ENCODE data around the gene NKAIN2.

Gene NKAIN2

GRCh38 chr6:124027392-124027791 is 223.7 kb downstream of the NKAIN2 start:
- Histone ChIP-seq H3K4me3 (ENCODE audit: low read depth, low read length) (no peak overlapping the region), H3K9me3 (ENCODE audit: control insufficient read depth, insufficient read depth, low read depth, low read length) (no peaks in the 10 kb centered on the region), H3K27ac (ENCODE audit: extremely low read depth, low read depth, low read length) (no peak overlapping the region), H3K4me1 (ENCODE audit: control insufficient read depth, insufficient read depth, low read length) (no peaks in the 10 kb centered on the region; the same call in 1 of the 2 replicates), H3K36me3 (ENCODE audit: control insufficient read depth in 2 of 2, insufficient read depth in 1 of 2, low read length in 2 of 2) (no peaks in the 10 kb centered on the region)
- CTCF ChIA-PET, result no interaction called here
- POLR2A ChIA-PET, result no interaction called here
- TF ChIP-seq KLF1 (tag by site-specific recombination; IDR thresholded peaks at IDR 0.05) (peak; percentile 42; the same call in 1 of the 2 replicates), ZBTB17 (tag by site-specific recombination; IDR thresholded peaks at IDR 0.05) (peak; percentile 46; the same call in 1 of the 2 replicates), ZNF664 (tag by site-specific recombination; IDR thresholded peaks at IDR 0.05) (no peak)

- no peak overlapping the region for H3K27ac ChIP-seq (ENCODE audit: extremely low read depth, low read depth, low read length)
- TF ChIP-seq ZNF138 (tag by site-specific recombination; IDR thresholded peaks at IDR 0.05; ENCODE audit: borderline replicate concordance), result no peak
- TF ChIP-seq GLIS2 (tag by site-specific recombination; IDR thresholded peaks at IDR 0.05), result no peak
- no peak for TF ChIP-seq TCF7L2 (IDR thresholded peaks at IDR 0.05; ENCODE audit: borderline replicate concordance, low read depth, low read length)
- TF ChIP-seq ZNF560 (tag by site-specific recombination; IDR thresholded peaks at IDR 0.05; ENCODE audit: borderline replicate concordance), result no peak
- TF ChIP-seq ZBTB20 (tag by site-specific recombination; IDR thresholded peaks at IDR 0.05), result no peak
- no peak for TF ChIP-seq ZNF132 (tag by site-specific recombination; IDR thresholded peaks at IDR 0.05; ENCODE audit: borderline replicate concordance)
- no peak for TF ChIP-seq ZNF670 (tag by site-specific recombination; IDR thresholded peaks at IDR 0.05; ENCODE audit: low read depth)
- no peak for TF ChIP-seq ZNF843 (tag by site-specific recombination; IDR thresholded peaks at IDR 0.05)
- no peak for TF ChIP-seq SETDB1 (IDR thresholded peaks at IDR 0.05; ENCODE audit: insufficient read length, low read length)
- no peak for TF ChIP-seq ZNF585B (tag by site-specific recombination; IDR thresholded peaks at IDR 0.05)
- no peak for TF ChIP-seq ZNF398 (tag by site-specific recombination; IDR thresholded peaks at IDR 0.05)
- TF ChIP-seq ZNF571 (tag by site-specific recombination; IDR thresholded peaks at IDR 0.05), result no peak
- TF ChIP-seq KLF9 (tag by site-specific recombination; IDR thresholded peaks at IDR 0.05; ENCODE audit: low read depth), result no peak
- no peak for TF ChIP-seq ZNF555 (tag by site-specific recombination; conservative IDR thresholded peaks at IDR 0.05)
- POLR2A ChIA-PET, result no interaction called here
- H3K4me3 ChIP-seq (ENCODE audit: low read depth, low read length), result no peak overlapping the region
- H3K36me3 ChIP-seq (ENCODE audit: control insufficient read depth in 2 of 2, insufficient read depth in 1 of 2, low read length in 2 of 2), result no peaks in the 10 kb centered on the region
- no peaks in the 10 kb centered on the region for H3K9me3 ChIP-seq (ENCODE audit: control insufficient read depth, insufficient read depth, low read depth, low read length)
- CTCF ChIA-PET, result no interaction called here
- H3K4me1 ChIP-seq (ENCODE audit: control insufficient read depth, insufficient read depth, low read length), result no peaks in the 10 kb centered on the region
These were observed 224.5 kb downstream of the NKAIN2 start for GRCh38 chr6:124028117-124028516.

- TF ChIP-seq ZSCAN18 (tag by site-specific recombination; IDR thresholded peaks at IDR 0.05) (no peak), ZNF175 (tag by site-specific recombination; IDR thresholded peaks at IDR 0.05) (no peak), ZNF184 (tag by site-specific recombination; IDR thresholded peaks at IDR 0.05) (no peak), ZNF785 (tag by site-specific recombination; IDR thresholded peaks at IDR 0.05) (no peak), PBX3 (CRISPR knock-in tag; IDR thresholded peaks at IDR 0.05) (no peak), OSR2 (tag by site-specific recombination; IDR thresholded peaks at IDR 0.05) (no peak), RBAK (tag by site-specific recombination; IDR thresholded peaks at IDR 0.05) (no peak), TSHZ1 (tag by site-specific recombination; IDR thresholded peaks at IDR 0.05; ENCODE audit: borderline replicate concordance) (no peak), ZNF830 (tag by site-specific recombination; IDR thresholded peaks at IDR 0.05; ENCODE audit: low read depth) (no peak)
These were observed 225.9 kb downstream of the NKAIN2 start for GRCh38 chr6:124029567-124029966.

More at GRCh38 chr6:124029567-124029966, 225.9 kb downstream of the NKAIN2 start:
- Histone ChIP-seq H3K4me3 (ENCODE audit: low read depth, low read length) (no peak overlapping the region), H3K4me1 (ENCODE audit: control insufficient read depth, insufficient read depth, low read length) (no peaks in the 10 kb centered on the region), H3K27ac (ENCODE audit: extremely low read depth, low read depth, low read length) (no peak overlapping the region), H3K9me3 (ENCODE audit: control insufficient read depth, insufficient read depth, low read depth, low read length) (no peaks in the 10 kb centered on the region), H3K36me3 (ENCODE audit: control insufficient read depth in 2 of 2, insufficient read depth in 1 of 2, low read length in 2 of 2) (no peaks in the 10 kb centered on the region)
- ChIA-PET POLR2A (no interaction called here), CTCF (no interaction called here)
